Stimulated activated CD8-positive, alpha-beta memory T cell treated with anti-CD3 and anti-CD28 coated beads, Interleukin-2, amount 100 ng/mL, for 1 hour (primary cell): ENCODE measurements around the gene THEM4.
A peak's percentile ranks its signal among the peaks of the same experiment; 100 is the strongest.
"Not testable (repeated sequence)": the region's sequence is repeated elsewhere in the genome, so short reads cannot be mapped to it uniquely, and the experiment has no call there.

ENCODE experiments used
- DNase-seq, 2 donors: peaks; one replicate each; pipeline ENCODE4 v3.0.0-alpha.2; 2020; ENCODE audit warnings: low read depth in 2 of 2

Gene THEM4

GRCh38 chr1:151859891-151860293, 49.4 kb downstream of the THEM4 start:
- no peak for DNase-seq

- DNase-seq = no peak
These were observed 50.2 kb downstream of the THEM4 start for GRCh38 chr1:151858886-151859665.

- no peak for DNase-seq
These were observed 51.1 kb downstream of the THEM4 start for GRCh38 chr1:151858030-151858746.

- no peak for DNase-seq
These were observed 53.4 kb downstream of the THEM4 start for GRCh38 chr1:151855933-151856332.

GRCh38 chr1:151855516-151855915, 53.8 kb downstream of the THEM4 start:
- DNase-seq = not testable (repeated sequence)

- DNase-seq = no peak
These were observed 54.7 kb downstream of the THEM4 start for GRCh38 chr1:151854658-151855057.

- no peak for DNase-seq
These were observed 55.8 kb downstream of the THEM4 start, which contains the start of gene THEM5 for GRCh38 chr1:151853411-151853943. Gene THEM5 (minus strand): TSS chr1:151853712. CDS start chr1:151853565, 147 bp downstream.

GRCh38 chr1:151852733-151853132, 56.6 kb downstream of the THEM4 start:
- no peak for DNase-seq

- no peak for DNase-seq
These were observed 57.4 kb downstream of the THEM4 start for GRCh38 chr1:151851886-151852285.

GRCh38 chr1:151849871-151850270, 59.4 kb downstream of the THEM4 start:
- DNase-seq = no peak

GRCh38 chr1:151849126-151849525, 60.2 kb downstream of the THEM4 start:
- DNase-seq = no peak

GRCh38 chr1:151847867-151848596, 61.3 kb downstream of the THEM4 start:
- DNase-seq = no peak

GRCh38 chr1:151846686-151847237, 62.5 kb downstream of the THEM4 start:
- no peak for DNase-seq

- no peak for DNase-seq
These were observed 63.2 kb downstream of the THEM4 start for GRCh38 chr1:151846062-151846568.

GRCh38 chr1:151843398-151843797, 65.9 kb downstream of the THEM4 start:
- DNase-seq = no peak

- no peak for DNase-seq
These were observed 68.2 kb downstream of the THEM4 start for GRCh38 chr1:151841141-151841540.

GRCh38 chr1:151840421-151840820, 68.9 kb downstream of the THEM4 start:
- DNase-seq = no peak

GRCh38 chr1:151839457-151840403, 69.6 kb downstream of the THEM4 start, which contains the start of gene C2CD4D:
Gene C2CD4D (minus strand): TSS chr1:151839820. CDS start chr1:151838989, 831 bp downstream.
- DNase-seq = peak in 1 of 2 donors; percentile 46

- DNase-seq = no peak
These were observed 70.3 kb downstream of the THEM4 start for GRCh38 chr1:151839082-151839412.
